ENCODE results near the gene ACTL10.
"Not testable (repeated sequence)": the region's sequence is repeated elsewhere in the genome, so short reads cannot be mapped to it uniquely, and the experiment has no call there.

ACTL10 gene

GRCh38 chr20:33666293-33667244, at the start of gene ACTL10:
TSS of gene ACTL10 (plus strand) at chr20:33666943. CDS start at chr20:33667498, 555 bp downstream.
- peak; percentile 85 for DNase-seq (ENCODE audit: low spot score)

- DNase-seq (ENCODE audit: low spot score) = no peak
Observed at GRCh38 chr20:33621717-33622400, 44.9 kb upstream of the ACTL10 start.

GRCh38 chr20:33622705-33623365, 43.9 kb upstream of the ACTL10 start:
- DNase-seq (ENCODE audit: low spot score) = no peak

- peak; percentile 23 for DNase-seq (ENCODE audit: low spot score)
Observed at GRCh38 chr20:33624399-33624798, 42.3 kb upstream of the ACTL10 start.

- DNase-seq (ENCODE audit: low spot score) = no peak
Observed at GRCh38 chr20:33626190-33626589, 40.6 kb upstream of the ACTL10 start.

- no peak for DNase-seq (ENCODE audit: low spot score)
Observed at GRCh38 chr20:33627577-33628216, 39.0 kb upstream of the ACTL10 start.

GRCh38 chr20:33629533-33629932, 37.2 kb upstream of the ACTL10 start:
- DNase-seq (ENCODE audit: low spot score) = no peak

- no peak for DNase-seq (ENCODE audit: low spot score)
Observed at GRCh38 chr20:33629979-33630378, 36.8 kb upstream of the ACTL10 start.

- no peak for DNase-seq (ENCODE audit: low spot score)
Observed at GRCh38 chr20:33630507-33630906, 36.2 kb upstream of the ACTL10 start.

GRCh38 chr20:33631910-33632309, 34.8 kb upstream of the ACTL10 start:
- not testable (repeated sequence) for DNase-seq (ENCODE audit: low spot score)

GRCh38 chr20:33635341-33635740, 31.4 kb upstream of the ACTL10 start:
- DNase-seq (ENCODE audit: low spot score) = no peak

GRCh38 chr20:33636776-33637175, 30.0 kb upstream of the ACTL10 start:
- DNase-seq (ENCODE audit: low spot score) = no peak

- no peak for DNase-seq (ENCODE audit: low spot score)
Observed at GRCh38 chr20:33640287-33640686, 26.5 kb upstream of the ACTL10 start.

- DNase-seq (ENCODE audit: low spot score) = no peak
Observed at GRCh38 chr20:33644313-33645071, 22.3 kb upstream of the ACTL10 start.

- DNase-seq (ENCODE audit: low spot score) = no peak
Observed at GRCh38 chr20:33645072-33645358, 21.7 kb upstream of the ACTL10 start.

- DNase-seq (ENCODE audit: low spot score) = no peak
Observed at GRCh38 chr20:33645396-33645795, 21.3 kb upstream of the ACTL10 start.

- DNase-seq (ENCODE audit: low spot score) = no peak
Observed at GRCh38 chr20:33646191-33646590, 20.6 kb upstream of the ACTL10 start.

GRCh38 chr20:33646959-33647602, 19.7 kb upstream of the ACTL10 start:
- DNase-seq (ENCODE audit: low spot score) = not testable (repeated sequence)

- DNase-seq (ENCODE audit: low spot score) = no peak
Observed at GRCh38 chr20:33647603-33648395, 18.9 kb upstream of the ACTL10 start.

- DNase-seq (ENCODE audit: low spot score) = no peak
Observed at GRCh38 chr20:33648396-33649004, 18.2 kb upstream of the ACTL10 start.
